GM12878 (cell line): ENCODE measurements around the gene TMEM179B. TPM values are rescaled to one million over a fixed set of nuclear protein-coding genes. Genes with fewer than 3 reads are reported as not detected.

ENCODE experiments used
- BCL11A ChIP-seq: IDR thresholded peaks from 2 replicates; pipeline ENCODE4 v1.6.1; 2011; ENCODE audit warnings: low read depth, low read length
- CBFB ChIP-seq: IDR thresholded peaks from 2 replicates; pipeline ENCODE4 v1.6.1; 2016; ENCODE audit warnings: antibody characterized with exemption, low read depth
- E4F1 ChIP-seq: fragments of 450-650 bp; IDR thresholded peaks from 2 replicates; pipeline ENCODE4 v1.6.1; 2018; ENCODE audit warnings: borderline replicate concordance, mild to moderate bottlenecking; ENCODE audit not compliant: partially characterized antibody
- IRF5 ChIP-seq: fragments of 450-650 bp; IDR thresholded peaks from 2 replicates; pipeline ENCODE4 v1.6.1; 2017; ENCODE audit warnings: borderline replicate concordance
- MAX ChIP-seq: IDR thresholded peaks from 2 replicates; pipeline ENCODE4 v1.6.1; 2012; ENCODE audit warnings: low read depth, low read length, improper control_type of control experiment
- NFYB ChIP-seq: IDR thresholded peaks from 2 replicates; pipeline ENCODE4 v1.6.1; 2011; ENCODE audit warnings: low read depth, mild to moderate bottlenecking, low read length, improper control_type of control experiment, moderate library complexity; ENCODE audit not compliant: insufficient read depth
- NR2C1 ChIP-seq: fragments of 450-650 bp; IDR thresholded peaks from 2 replicates; pipeline ENCODE4 v1.6.1; 2017; ENCODE audit warnings: antibody characterized with exemption, mild to moderate bottlenecking, moderate library complexity
- NR2F1 ChIP-seq: fragments of 450-650 bp; conservative IDR thresholded peaks from 2 replicates; pipeline ENCODE4 v1.6.1; 2017; ENCODE audit warnings: mild to moderate bottlenecking
- POLR2A ChIP-seq: IDR thresholded peaks from 2 replicates; pipeline ENCODE4 v1.6.1; 2011; ENCODE audit warnings: low read depth, mild to moderate bottlenecking, low read length
- POLR2AphosphoS2 ChIP-seq: IDR thresholded peaks from 2 replicates; pipeline ENCODE4 v1.6.1; 2011; ENCODE audit warnings: low read depth, mild to moderate bottlenecking, low read length, improper control_type of control experiment, moderate library complexity
- PRDM15 ChIP-seq: fragments of 450-650 bp; formaldehyde crosslinking; IDR thresholded peaks from 2 replicates; pipeline ENCODE4 v1.4.0; 2020; ENCODE audit warnings: mild to moderate bottlenecking, moderate library complexity
- RAD51 ChIP-seq: fragments of 450-650 bp; IDR thresholded peaks from 2 replicates; pipeline ENCODE4 v1.6.1; 2016; ENCODE audit warnings: moderate library complexity, mild to moderate bottlenecking, inconsistent platforms
- TAF1 ChIP-seq: IDR thresholded peaks from 2 replicates; pipeline ENCODE4 v1.6.1; 2011; ENCODE audit warnings: mild to moderate bottlenecking, low read depth, low read length, borderline replicate concordance
- ZBTB40 ChIP-seq: fragments of 450-650 bp; IDR thresholded peaks from 2 replicates; pipeline ENCODE4 v1.6.1; 2016; ENCODE audit warnings: mild to moderate bottlenecking, moderate library complexity, borderline replicate concordance
- polyA plus RNA-seq, 11 experiments: library from polyadenylated mRNA; depleted of rRNA in 4 of 11; unstranded in 6 of 11; stranded (reverse) in 5 of 11; fragments of >200 nt; fragmentation: Nextera tagmentation in 4 of 11; fragmentation: Illumina TruSeq in 1 of 11; extraction: Ambion mirVana in 4 of 11; extraction: Trizol in 1 of 11; gene quantifications; 1 replicate in 1 of 11; 2 replicates in 10 of 11; pipeline versions ENCODE4 v1.2.1 to v1.2.3, GENCODE V29; 2011 to 2016; ENCODE audit warnings: inconsistent platforms in 2 of 11, missing spikeins in 2 of 11, low read depth in 1 of 11
- total RNA-seq, 4 experiments: library from RNA; depleted of rRNA in 3 of 4; stranded (reverse); fragments of >200 nt in 3 of 4; fragmentation: Illumina TruSeq in 1 of 4; extraction: Trizol in 1 of 4; gene quantifications; 2 replicates each; pipeline versions ENCODE4 v1.2.1 to v1.2.3, GENCODE V29; 2013 to 2021

TMEM179B gene
- total and polyA plus RNA-seq, 10 of the 15 experiments (the other 5 are each of a cell fraction or from before 2014, with no cell fraction given), result 21.7 to 82.4 (median 42.0) TPM

- TF ChIP-seq ZBTB40, result peak; percentile 92
- peak; percentile 88 for TF ChIP-seq POLR2A
- no peak for TF ChIP-seq BCL11A
- peak; percentile 66 for TF ChIP-seq E4F1
- peak; percentile 36; the same call in 1 of the 2 replicates for TF ChIP-seq MAX
- TF ChIP-seq POLR2AphosphoS2, result peak; percentile 92; the same call in 1 of the 2 replicates
- TF ChIP-seq PRDM15 (CRISPR knock-in tag), result no peak
- TF ChIP-seq NR2C1, result peak; percentile 59
- TF ChIP-seq CBFB, result peak; percentile 71
- TF ChIP-seq TAF1, result peak; percentile 97
- TF ChIP-seq RAD51, result peak; percentile 59
- TF ChIP-seq NFYB, result peak; percentile 95
- TF ChIP-seq NR2F1, result peak; percentile 65; the same call in 1 of the 2 replicates
- no peak for TF ChIP-seq IRF5
These were observed 44.5 kb downstream of the TMEM179B start, which contains the start of gene STX5 (continued) for GRCh38 chr11:62831520-62832335.
